GM12878 (cell line): ENCODE measurements around the gene NRXN3. TPM values are rescaled to one million over a fixed set of nuclear protein-coding genes. Genes with fewer than 3 reads are reported as not detected.

Experiments used
- ATAC-seq: fragments of 200-7000 bp; cut with Tn5 transposase; 3 replicates; pipeline ENCODE4 v1.9.1; 2020; ENCODE audit warnings: mild to moderate bottlenecking, moderate library complexity
- BruUV-seq: library from RNA; stranded (reverse); fragments of 400-500 nt; replicated peaks from 2 replicates; lab custom pipeline; 2021; lab: Mats Ljungman, UMichigan
- CTCF ChIA-PET: fragments of 300-600 bp; sonication (Branson Sonifier 250); formaldehyde crosslinking; extraction: SDS; loops from one replicate; lab custom pipeline; 2021; ENCODE audit warnings: inconsistent platforms; lab: Yijun Ruan, JAX
- POLR2A ChIA-PET: fragments of 350-600 bp; formaldehyde crosslinking; extraction: SDS; loops from one replicate; lab custom pipeline; 2021; ENCODE audit warnings: inconsistent platforms; lab: Charles Lee
- RAD21 ChIA-PET: fragments of 300-600 bp; sonication (Branson Sonifier 250); formaldehyde crosslinking; loops from one replicate; lab custom pipeline; 2023; ENCODE audit warnings: antibody characterized with exemption; ENCODE audit not compliant: unreplicated experiment; lab: Charles Lee
- SMC1A ChIA-PET: fragments of 300-600 bp; sonication (Branson Sonifier 250); formaldehyde crosslinking; loops from one replicate; lab custom pipeline; 2023; ENCODE audit not compliant: unreplicated experiment, uncharacterized antibody; lab: Charles Lee
- DNase-seq: peaks from one replicate; pipeline ENCODE4 v3.0.0-alpha.2; 2011; ENCODE audit warnings: low read depth, low spot score
- FAIRE-seq: peaks from 3 replicates; lab custom pipeline; 2011; peaks lifted over from hg19 to GRCh38; lab: Jason Lieb, UNC
- H2AFZ ChIP-seq: 2 replicates; pipeline ENCODE4 v1.6.0; 2011; ENCODE audit warnings: low read depth, low read length, control low read depth; ENCODE audit not compliant: control insufficient read depth
- H3K27ac ChIP-seq: 2 replicates; pipeline ENCODE4 v1.5.1; 2011; ENCODE audit warnings: control low read depth; ENCODE audit not compliant: control insufficient read depth, insufficient read depth
- H3K27me3 ChIP-seq, 2 experiments: replicated peaks in 1 of 2; 2 replicates each; pipeline versions ENCODE4 v1.6.0 to v1.6.1; 2011; ENCODE audit warnings: low read length in 1 of 2; ENCODE audit not compliant: control insufficient read depth in 2 of 2, insufficient read depth in 2 of 2
- H3K36me3 ChIP-seq, 2 experiments: 2 replicates each; pipeline ENCODE4 v1.5.1; 2011; ENCODE audit warnings: low read length in 1 of 2; ENCODE audit not compliant: control insufficient read depth in 2 of 2, insufficient read depth in 2 of 2
- H3K4me1 ChIP-seq: 2 replicates; pipeline ENCODE4 v1.6.1; 2011; ENCODE audit warnings: mild to moderate bottlenecking, low read length, moderate library complexity, mixed read lengths; ENCODE audit not compliant: control insufficient read depth, insufficient read depth
- H3K4me2 ChIP-seq: 2 replicates; pipeline ENCODE4 v1.6.0; 2011; ENCODE audit warnings: control low read depth; ENCODE audit not compliant: control insufficient read depth, insufficient read depth
- H3K4me3 ChIP-seq: fragments of 200-600 bp; sonication (generic); 2 replicates; pipeline ENCODE4 v1.5.1; 2016
- H3K79me2 ChIP-seq: 2 replicates; pipeline ENCODE4 v1.6.0; 2011; ENCODE audit warnings: low read length; ENCODE audit not compliant: control insufficient read depth, insufficient read depth
- H3K9ac ChIP-seq: 2 replicates; pipeline ENCODE4 v1.8.0; 2011; ENCODE audit warnings: low read length, control low read depth, mixed read lengths; ENCODE audit not compliant: control insufficient read depth, insufficient read depth
- H3K9me3 ChIP-seq: replicated peaks from 3 replicates; pipeline ENCODE4 v1.5.1; 2011; ENCODE audit warnings: mild to moderate bottlenecking, low read length; ENCODE audit not compliant: control insufficient read depth, insufficient read depth
- H4K20me1 ChIP-seq: 2 replicates; pipeline ENCODE4 v1.6.0; 2011; ENCODE audit not compliant: control insufficient read depth, insufficient read depth
- BMI1 ChIP-seq: fragments of 450-650 bp; IDR thresholded peaks from 2 replicates; pipeline ENCODE4 v1.6.1; 2016; ENCODE audit warnings: mild to moderate bottlenecking, moderate library complexity, borderline replicate concordance
- CEBPB ChIP-seq, 2 experiments: fragments of 150-350 bp in 1 of 2; IDR thresholded peaks; 2 replicates each; pipeline ENCODE4 v1.6.1; 2012 to 2014; ENCODE audit warnings: low read depth in 2 of 2, low read length in 2 of 2, borderline replicate concordance in 1 of 2, inconsistent platforms in 1 of 2
- HSF1 ChIP-seq: fragments of 150-350 bp; IDR thresholded peaks from 2 replicates; pipeline ENCODE4 v1.6.1; 2014; ENCODE audit warnings: mild to moderate bottlenecking, low read depth, low read length
- IKZF2 ChIP-seq, 2 experiments: fragments of 450-650 bp; IDR thresholded peaks; 2 replicates each; pipeline ENCODE4 v1.6.1; 2017; ENCODE audit warnings: mild to moderate bottlenecking in 2 of 2, moderate library complexity in 2 of 2
- KLF5 ChIP-seq: fragments of 450-650 bp; IDR thresholded peaks from 2 replicates; pipeline ENCODE4 v1.6.1; 2014; ENCODE audit warnings: mild to moderate bottlenecking; ENCODE audit not compliant: partially characterized antibody
- LARP7 ChIP-seq: fragments of 450-650 bp; IDR thresholded peaks from 2 replicates; pipeline ENCODE4 v1.6.1; 2017; ENCODE audit warnings: mild to moderate bottlenecking
- MEF2B ChIP-seq: fragments of 450-650 bp; IDR thresholded peaks from 2 replicates; pipeline ENCODE4 v1.6.1; 2018; ENCODE audit warnings: mild to moderate bottlenecking, moderate library complexity; ENCODE audit not compliant: partially characterized antibody, poor library complexity, severe bottlenecking
- MLLT1 ChIP-seq: fragments of 450-650 bp; IDR thresholded peaks from 2 replicates; pipeline ENCODE4 v1.6.1; 2016; ENCODE audit warnings: mild to moderate bottlenecking
- MXI1 ChIP-seq: fragments of 150-350 bp; IDR thresholded peaks from 2 replicates; pipeline ENCODE4 v1.6.1; 2011; ENCODE audit warnings: low read depth, mild to moderate bottlenecking, inconsistent platforms, low read length, improper control_type of control experiment
- PAX5 ChIP-seq: IDR thresholded peaks from 2 replicates; pipeline ENCODE4 v1.6.1; 2011; ENCODE audit warnings: low read depth, low read length, borderline replicate concordance
- SP1 ChIP-seq: IDR thresholded peaks from one replicate; pipeline ENCODE4 v1.6.1; 2011; ENCODE audit warnings: low read depth, low read length
- TARDBP ChIP-seq: IDR thresholded peaks from 2 replicates; pipeline ENCODE4 v1.6.1; 2016; ENCODE audit warnings: borderline replicate concordance
- ZBTB40 ChIP-seq: fragments of 450-650 bp; IDR thresholded peaks from 2 replicates; pipeline ENCODE4 v1.6.1; 2016; ENCODE audit warnings: mild to moderate bottlenecking, moderate library complexity, borderline replicate concordance
- WGBS: methylation state at CpG from one replicate; pipeline ENCODE4 v1.1.6; 2016; ENCODE audit warnings: low lambda C conversion rate; ENCODE audit not compliant: insufficient replicate concordance, insufficient coverage; ENCODE audit errors: missing lambda C conversion rate; 5-methylcytosine and 5-hydroxymethylcytosine counted together
- in situ Hi-C: fragments of 300-500 bp; cut with MboI; formaldehyde crosslinking; loops from 9 replicates; pipeline ENCODE4 v1.14.3; 2018; ENCODE audit warnings: mixed read lengths
- intact Hi-C: fragments of 100-400 bp; cut with micrococcal nuclease; formaldehyde crosslinking; loops from one replicate; pipeline ENCODE4 v1.14.2; 2022; ENCODE audit not compliant: unreplicated experiment
- polyA plus RNA-seq, 11 experiments: library from polyadenylated mRNA; depleted of rRNA in 4 of 11; unstranded in 6 of 11; stranded (reverse) in 5 of 11; fragments of >200 nt; fragmentation: Nextera tagmentation in 4 of 11; fragmentation: Illumina TruSeq in 1 of 11; extraction: Ambion mirVana in 4 of 11; extraction: Trizol in 1 of 11; gene quantifications; 1 replicate in 1 of 11; 2 replicates in 10 of 11; pipeline versions ENCODE4 v1.2.1 to v1.2.3, GENCODE V29; 2011 to 2016; ENCODE audit warnings: inconsistent platforms in 2 of 11, missing spikeins in 2 of 11, low read depth in 1 of 11
- total RNA-seq, 4 experiments: library from RNA; depleted of rRNA in 3 of 4; stranded (reverse); fragments of >200 nt in 3 of 4; fragmentation: Illumina TruSeq in 1 of 4; extraction: Trizol in 1 of 4; gene quantifications; 2 replicates each; pipeline versions ENCODE4 v1.2.1 to v1.2.3, GENCODE V29; 2013 to 2021

Gene NRXN3
- total and polyA plus RNA-seq, 10 of the 15 experiments (the other 5 are each of a cell fraction or from before 2014, with no cell fraction given): 0.52 to 3.3 (median 1.4) TPM

GRCh38 chr14:79466938-79467527 lies 1296.9 kb downstream of the NRXN3 start:
- ChIA-PET POLR2A (no interaction called here), SMC1A (no interaction called here), CTCF (no interaction called here), RAD21 (no interaction called here)
- Histone ChIP-seq H4K20me1 (no peaks in the 10 kb centered on the region), H3K4me3 (no peak overlapping the region), H3K9ac (no peak overlapping the region), H3K27me3 (no peaks in the 10 kb centered on the region), H3K36me3 (no peaks in the 10 kb centered on the region), H3K4me1 (no peaks in the 10 kb centered on the region), H3K4me2 (no peak overlapping the region), H3K79me2 (no peaks in the 10 kb centered on the region), H3K27ac (no peak overlapping the region), H3K9me3 (no peaks in the 10 kb centered on the region), H2AFZ (no peak overlapping the region)
- no TSS peak for BruUV-seq
- intact Hi-C loops: no loop called here
- DNase-seq (no peak), FAIRE-seq (no peak), ATAC-seq (no peak)
- 67% methylated on average over 13 of the region's 13 CpGs for WGBS
- TF ChIP-seq KLF5 (no peak), IKZF2 (IDR thresholded peaks at IDR 0.05) (no peak), CEBPB (IDR thresholded peaks at IDR 0.05; ENCODE audit: borderline replicate concordance in 1 of 2, low read depth in 2 of 2, low read length in 2 of 2) (no peak), HSF1 (no peak), MXI1 (no peak), ZBTB40 (no peak), PAX5 (no peak), BMI1 (no peak), LARP7 (no peak), MEF2B (no peak), MLLT1 (no peak), SP1 (no peak), TARDBP (no peak)
- in situ Hi-C loops: no loop called here
